ENCODE results near the gene TMEM229B.

DNA sequence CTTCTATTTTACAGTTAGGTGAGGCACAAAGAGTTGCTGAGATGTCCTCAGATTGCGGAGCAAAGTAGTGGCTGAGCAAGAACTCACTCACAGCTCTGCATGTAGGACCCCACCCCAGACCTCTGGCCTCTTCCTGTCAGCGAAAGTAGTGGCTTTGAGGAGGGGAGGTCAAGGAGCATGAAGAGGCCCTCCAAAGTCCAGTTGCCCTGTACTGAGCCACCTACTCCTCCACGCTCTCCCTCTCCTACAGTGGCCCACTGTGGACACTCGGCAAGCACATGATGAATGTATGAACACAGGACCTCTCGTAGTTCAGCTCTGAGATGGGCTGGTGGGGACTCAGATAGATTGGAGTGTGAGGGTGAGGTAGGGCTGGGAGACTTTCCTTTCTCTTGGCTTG, 39.2 kb upstream of the TMEM229B start:
- TF ChIP-seq POLR2AphosphoS5 (IDR thresholded peaks at IDR 0.05; ENCODE audit: low read depth, low read length) (no peak), POLR2A (IDR thresholded peaks at IDR 0.05; ENCODE audit: low read depth, low read length) (no peak), SPI1 (IDR thresholded peaks at IDR 0.05; ENCODE audit: low read depth, low read length) (no peak), TAF1 (IDR thresholded peaks at IDR 0.05; ENCODE audit: low read depth, low read length) (no peak), PAX5 (IDR thresholded peaks at IDR 0.05; ENCODE audit: insufficient read depth, low read length, severe bottlenecking) (no peak)
